Globus pallidus (tissue), 1 donor: ENCODE measurements around the gene NOP14.
"Not testable (repeated sequence)": the region's sequence is repeated elsewhere in the genome, so short reads cannot be mapped to it uniquely, and the experiment has no call there.

ENCODE experiments used
- DNase-seq: peaks from one replicate; pipeline ENCODE4 v3.0.0-alpha.2; 2015; ENCODE audit warnings: low spot score

The NOP14 gene

GRCh38 chr4:2931512-2932301 is 31.5 kb downstream of the NOP14 start:
- no peak for DNase-seq

GRCh38 chr4:2930758-2931511 is 32.3 kb downstream of the NOP14 start:
- DNase-seq: peak; percentile 57

- DNase-seq: no peak
Observed at GRCh38 chr4:2930135-2930757, 33.0 kb downstream of the NOP14 start.

GRCh38 chr4:2929469-2929868 is 33.7 kb downstream of the NOP14 start:
- DNase-seq: no peak

GRCh38 chr4:2928242-2929176 is 34.7 kb downstream of the NOP14 start:
- DNase-seq: no peak

GRCh38 chr4:2927696-2928075 is 35.5 kb downstream of the NOP14 start:
- DNase-seq: no peak

- DNase-seq: no peak
Observed at GRCh38 chr4:2927016-2927695, 36.0 kb downstream of the NOP14 start.

GRCh38 chr4:2925931-2926860 is 37.0 kb downstream of the NOP14 start:
- no peak for DNase-seq

GRCh38 chr4:2925496-2925895 is 37.7 kb downstream of the NOP14 start:
- no peak for DNase-seq

- DNase-seq: no peak
Observed at GRCh38 chr4:2924765-2925301, 38.4 kb downstream of the NOP14 start.

GRCh38 chr4:2924286-2924685 is 38.9 kb downstream of the NOP14 start:
- DNase-seq: no peak

- DNase-seq: no peak
Observed at GRCh38 chr4:2923668-2924173, 39.5 kb downstream of the NOP14 start.

- no peak for DNase-seq
Observed at GRCh38 chr4:2923141-2923551, 40.1 kb downstream of the NOP14 start.

- DNase-seq: not testable (repeated sequence)
Observed at GRCh38 chr4:2922453-2923101, 40.6 kb downstream of the NOP14 start.

GRCh38 chr4:2918714-2919113 is 44.5 kb downstream of the NOP14 start:
- DNase-seq: not testable (repeated sequence)

GRCh38 chr4:2918300-2918699 is 44.9 kb downstream of the NOP14 start:
- not testable (repeated sequence) for DNase-seq

GRCh38 chr4:2916696-2917095 is 46.5 kb downstream of the NOP14 start:
- DNase-seq: not testable (repeated sequence)

GRCh38 chr4:2915789-2916188 is 47.4 kb downstream of the NOP14 start:
- DNase-seq: no peak
